GM12878 (cell line): ENCODE measurements around the gene ENPP7. TPM values are rescaled to one million over a fixed set of nuclear protein-coding genes. Genes with fewer than 3 reads are reported as not detected.
A peak's percentile ranks its signal among the peaks of the same experiment; 100 is the strongest.

ENCODE experiments used
- BHLHE40 ChIP-seq, 2 experiments: fragments of 450-650 bp in 1 of 2; IDR thresholded peaks; 2 replicates each; pipeline ENCODE4 v1.6.1; 2011 to 2017; ENCODE audit warnings: low read depth in 2 of 2, borderline replicate concordance in 1 of 2, improper control_type of control experiment in 1 of 2, low read length in 1 of 2, mild to moderate bottlenecking in 1 of 2
- IKZF2 ChIP-seq, 2 experiments: fragments of 450-650 bp; IDR thresholded peaks; 2 replicates each; pipeline ENCODE4 v1.6.1; 2017; ENCODE audit warnings: mild to moderate bottlenecking in 2 of 2, moderate library complexity in 2 of 2
- RAD51 ChIP-seq: fragments of 450-650 bp; IDR thresholded peaks from 2 replicates; pipeline ENCODE4 v1.6.1; 2016; ENCODE audit warnings: moderate library complexity, mild to moderate bottlenecking, inconsistent platforms
- RBBP5 ChIP-seq: fragments of 200-600 bp; sonication (generic); conservative IDR thresholded peaks from 2 replicates; pipeline ENCODE4 v1.6.1; 2016
- SPI1 ChIP-seq: IDR thresholded peaks from 2 replicates; pipeline ENCODE4 v1.6.1; 2011; ENCODE audit warnings: low read depth, mild to moderate bottlenecking, low read length, moderate library complexity, borderline replicate concordance; ENCODE audit not compliant: insufficient read depth
- SUZ12 ChIP-seq: fragments of 200-600 bp; sonication (generic); IDR thresholded peaks from one replicate; pipeline ENCODE4 v1.6.1; 2018; ENCODE audit warnings: antibody characterized with exemption, mild to moderate bottlenecking; ENCODE audit not compliant: unreplicated experiment
- TAF1 ChIP-seq: IDR thresholded peaks from 2 replicates; pipeline ENCODE4 v1.6.1; 2011; ENCODE audit warnings: mild to moderate bottlenecking, low read depth, low read length, borderline replicate concordance
- TARDBP ChIP-seq: IDR thresholded peaks from 2 replicates; pipeline ENCODE4 v1.6.1; 2016; ENCODE audit warnings: borderline replicate concordance
- ZBTB11 ChIP-seq: fragments of 450-650 bp; formaldehyde crosslinking; IDR thresholded peaks from 2 replicates; pipeline ENCODE4 v1.5.0; 2022; ENCODE audit warnings: mild to moderate bottlenecking, missing genetic modification characterization
- ZSCAN29 ChIP-seq: fragments of 450-650 bp; IDR thresholded peaks from 2 replicates; pipeline ENCODE4 v1.6.1; 2017; ENCODE audit warnings: mild to moderate bottlenecking, moderate library complexity
- polyA plus RNA-seq, 11 experiments: library from polyadenylated mRNA; depleted of rRNA in 4 of 11; unstranded in 6 of 11; stranded (reverse) in 5 of 11; fragments of >200 nt; fragmentation: Nextera tagmentation in 4 of 11; fragmentation: Illumina TruSeq in 1 of 11; extraction: Ambion mirVana in 4 of 11; extraction: Trizol in 1 of 11; gene quantifications; 1 replicate in 1 of 11; 2 replicates in 10 of 11; pipeline versions ENCODE4 v1.2.1 to v1.2.3, GENCODE V29; 2011 to 2016; ENCODE audit warnings: inconsistent platforms in 2 of 11, missing spikeins in 2 of 11, low read depth in 1 of 11
- total RNA-seq, 4 experiments: library from RNA; depleted of rRNA in 3 of 4; stranded (reverse); fragments of >200 nt in 3 of 4; fragmentation: Illumina TruSeq in 1 of 4; extraction: Trizol in 1 of 4; gene quantifications; 2 replicates each; pipeline versions ENCODE4 v1.2.1 to v1.2.3, GENCODE V29; 2013 to 2021
- TF ChIP-seq, protein P1 (sequence below): fragments of 450-650 bp; IDR thresholded peaks from 2 replicates; pipeline ENCODE4 v1.6.1; 2017; ENCODE audit warnings: mild to moderate bottlenecking, moderate library complexity
- TF ChIP-seq, protein P2 (sequence below): fragments of 450-650 bp; IDR thresholded peaks from 2 replicates; pipeline ENCODE4 v1.6.1; 2018; ENCODE audit warnings: borderline replicate concordance, mild to moderate bottlenecking; ENCODE audit not compliant: partially characterized antibody
- TF ChIP-seq, protein P3 (sequence below): fragments of 450-650 bp; IDR thresholded peaks from 2 replicates; pipeline ENCODE4 v1.6.1; 2016; ENCODE audit warnings: mild to moderate bottlenecking, moderate library complexity, borderline replicate concordance

Gene ENPP7
- total and polyA plus RNA-seq, 10 of the 15 experiments (the other 5 are each of a cell fraction or from before 2014, with no cell fraction given) = 0.04 to 0.41 (median 0.18) TPM; not detected in 1

DNA sequence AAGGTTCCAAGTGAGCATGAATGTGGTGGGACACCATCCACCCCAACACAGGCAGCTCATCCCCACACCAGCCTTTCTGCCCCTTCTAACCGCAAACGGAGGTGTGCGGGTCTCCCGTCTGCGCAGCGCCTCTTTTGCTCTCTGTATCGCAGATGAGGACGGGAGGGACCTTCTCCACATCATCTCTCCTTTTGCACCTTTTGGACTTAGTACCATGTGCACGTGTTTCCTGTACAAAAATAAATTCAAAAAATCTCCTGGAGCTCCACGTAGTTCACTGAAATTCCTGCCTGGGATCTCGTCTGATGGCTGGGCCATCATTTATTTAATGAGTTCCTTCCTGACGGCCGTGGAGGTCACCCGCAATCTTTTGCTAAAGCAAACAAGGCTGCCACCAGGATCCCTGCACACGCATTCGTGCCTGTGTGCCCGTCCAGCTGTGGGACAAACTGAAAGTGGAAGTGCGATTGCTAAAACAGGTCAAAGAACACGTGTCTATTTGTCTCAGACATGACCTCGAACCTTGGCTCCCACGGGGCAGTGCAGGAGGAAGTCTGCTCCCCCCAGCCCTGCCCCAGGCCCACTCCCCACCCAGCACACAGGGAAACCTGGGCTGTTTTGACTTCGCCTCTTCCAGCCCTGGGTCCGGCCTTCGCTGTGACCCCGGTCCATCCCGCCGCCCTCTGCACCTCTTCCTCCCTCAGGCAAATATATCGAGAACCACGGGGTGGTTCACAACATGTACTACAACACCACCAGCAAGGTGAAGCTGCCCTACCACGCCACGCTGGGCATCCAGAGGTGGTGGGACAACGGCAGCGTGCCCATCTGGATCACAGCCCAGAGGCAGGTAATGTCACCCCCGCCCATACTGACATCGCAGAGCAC, 2.3 kb downstream of the ENPP7 start (continued):
- TF ChIP-seq, protein P1, sequence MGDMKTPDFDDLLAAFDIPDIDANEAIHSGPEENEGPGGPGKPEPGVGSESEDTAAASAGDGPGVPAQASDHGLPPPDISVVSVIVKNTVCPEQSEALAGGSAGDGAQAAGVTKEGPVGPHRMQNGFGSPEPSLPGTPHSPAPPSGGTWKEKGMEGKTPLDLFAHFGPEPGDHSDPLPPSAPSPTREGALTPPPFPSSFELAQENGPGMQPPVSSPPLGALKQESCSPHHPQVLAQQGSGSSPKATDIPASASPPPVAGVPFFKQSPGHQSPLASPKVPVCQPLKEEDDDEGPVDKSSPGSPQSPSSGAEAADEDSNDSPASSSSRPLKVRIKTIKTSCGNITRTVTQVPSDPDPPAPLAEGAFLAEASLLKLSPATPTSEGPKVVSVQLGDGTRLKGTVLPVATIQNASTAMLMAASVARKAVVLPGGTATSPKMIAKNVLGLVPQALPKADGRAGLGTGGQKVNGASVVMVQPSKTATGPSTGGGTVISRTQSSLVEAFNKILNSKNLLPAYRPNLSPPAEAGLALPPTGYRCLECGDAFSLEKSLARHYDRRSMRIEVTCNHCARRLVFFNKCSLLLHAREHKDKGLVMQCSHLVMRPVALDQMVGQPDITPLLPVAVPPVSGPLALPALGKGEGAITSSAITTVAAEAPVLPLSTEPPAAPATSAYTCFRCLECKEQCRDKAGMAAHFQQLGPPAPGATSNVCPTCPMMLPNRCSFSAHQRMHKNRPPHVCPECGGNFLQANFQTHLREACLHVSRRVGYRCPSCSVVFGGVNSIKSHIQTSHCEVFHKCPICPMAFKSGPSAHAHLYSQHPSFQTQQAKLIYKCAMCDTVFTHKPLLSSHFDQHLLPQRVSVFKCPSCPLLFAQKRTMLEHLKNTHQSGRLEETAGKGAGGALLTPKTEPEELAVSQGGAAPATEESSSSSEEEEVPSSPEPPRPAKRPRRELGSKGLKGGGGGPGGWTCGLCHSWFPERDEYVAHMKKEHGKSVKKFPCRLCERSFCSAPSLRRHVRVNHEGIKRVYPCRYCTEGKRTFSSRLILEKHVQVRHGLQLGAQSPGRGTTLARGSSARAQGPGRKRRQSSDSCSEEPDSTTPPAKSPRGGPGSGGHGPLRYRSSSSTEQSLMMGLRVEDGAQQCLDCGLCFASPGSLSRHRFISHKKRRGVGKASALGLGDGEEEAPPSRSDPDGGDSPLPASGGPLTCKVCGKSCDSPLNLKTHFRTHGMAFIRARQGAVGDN = peak; percentile 93
- TF ChIP-seq ZBTB11 = no peak
- TF ChIP-seq RAD51 = peak; percentile 64
- TF ChIP-seq SPI1 = peak; percentile 67; the same call in 1 of the 2 replicates
- TF ChIP-seq RBBP5 = no peak
- no peak for TF ChIP-seq SUZ12
- 0 out of 2 replicates have a peak, but pooled peaks have one; percentile 25 for TF ChIP-seq TARDBP
- TF ChIP-seq, protein P2, sequence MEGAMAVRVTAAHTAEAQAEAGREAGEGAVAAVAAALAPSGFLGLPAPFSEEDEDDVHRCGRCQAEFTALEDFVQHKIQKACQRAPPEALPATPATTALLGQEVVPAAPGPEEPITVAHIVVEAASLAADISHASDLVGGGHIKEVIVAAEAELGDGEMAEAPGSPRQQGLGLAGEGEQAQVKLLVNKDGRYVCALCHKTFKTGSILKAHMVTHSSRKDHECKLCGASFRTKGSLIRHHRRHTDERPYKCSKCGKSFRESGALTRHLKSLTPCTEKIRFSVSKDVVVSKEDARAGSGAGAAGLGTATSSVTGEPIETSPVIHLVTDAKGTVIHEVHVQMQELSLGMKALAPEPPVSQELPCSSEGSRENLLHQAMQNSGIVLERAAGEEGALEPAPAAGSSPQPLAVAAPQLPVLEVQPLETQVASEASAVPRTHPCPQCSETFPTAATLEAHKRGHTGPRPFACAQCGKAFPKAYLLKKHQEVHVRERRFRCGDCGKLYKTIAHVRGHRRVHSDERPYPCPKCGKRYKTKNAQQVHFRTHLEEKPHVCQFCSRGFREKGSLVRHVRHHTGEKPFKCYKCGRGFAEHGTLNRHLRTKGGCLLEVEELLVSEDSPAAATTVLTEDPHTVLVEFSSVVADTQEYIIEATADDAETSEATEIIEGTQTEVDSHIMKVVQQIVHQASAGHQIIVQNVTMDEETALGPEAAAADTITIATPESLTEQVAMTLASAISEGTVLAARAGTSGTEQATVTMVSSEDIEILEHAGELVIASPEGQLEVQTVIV = no peak
- TF ChIP-seq IKZF2 (IDR thresholded peaks at IDR 0.05) = no peak
- TF ChIP-seq BHLHE40 (IDR thresholded peaks at IDR 0.05; ENCODE audit: borderline replicate concordance in 1 of 2, low read depth in 2 of 2, low read length in 1 of 2) = peak; percentile 65 to 83
- no peak for TF ChIP-seq ZSCAN29
- peak; percentile 60; the same call in 1 of the 2 replicates for TF ChIP-seq TAF1
- TF ChIP-seq, protein P3, sequence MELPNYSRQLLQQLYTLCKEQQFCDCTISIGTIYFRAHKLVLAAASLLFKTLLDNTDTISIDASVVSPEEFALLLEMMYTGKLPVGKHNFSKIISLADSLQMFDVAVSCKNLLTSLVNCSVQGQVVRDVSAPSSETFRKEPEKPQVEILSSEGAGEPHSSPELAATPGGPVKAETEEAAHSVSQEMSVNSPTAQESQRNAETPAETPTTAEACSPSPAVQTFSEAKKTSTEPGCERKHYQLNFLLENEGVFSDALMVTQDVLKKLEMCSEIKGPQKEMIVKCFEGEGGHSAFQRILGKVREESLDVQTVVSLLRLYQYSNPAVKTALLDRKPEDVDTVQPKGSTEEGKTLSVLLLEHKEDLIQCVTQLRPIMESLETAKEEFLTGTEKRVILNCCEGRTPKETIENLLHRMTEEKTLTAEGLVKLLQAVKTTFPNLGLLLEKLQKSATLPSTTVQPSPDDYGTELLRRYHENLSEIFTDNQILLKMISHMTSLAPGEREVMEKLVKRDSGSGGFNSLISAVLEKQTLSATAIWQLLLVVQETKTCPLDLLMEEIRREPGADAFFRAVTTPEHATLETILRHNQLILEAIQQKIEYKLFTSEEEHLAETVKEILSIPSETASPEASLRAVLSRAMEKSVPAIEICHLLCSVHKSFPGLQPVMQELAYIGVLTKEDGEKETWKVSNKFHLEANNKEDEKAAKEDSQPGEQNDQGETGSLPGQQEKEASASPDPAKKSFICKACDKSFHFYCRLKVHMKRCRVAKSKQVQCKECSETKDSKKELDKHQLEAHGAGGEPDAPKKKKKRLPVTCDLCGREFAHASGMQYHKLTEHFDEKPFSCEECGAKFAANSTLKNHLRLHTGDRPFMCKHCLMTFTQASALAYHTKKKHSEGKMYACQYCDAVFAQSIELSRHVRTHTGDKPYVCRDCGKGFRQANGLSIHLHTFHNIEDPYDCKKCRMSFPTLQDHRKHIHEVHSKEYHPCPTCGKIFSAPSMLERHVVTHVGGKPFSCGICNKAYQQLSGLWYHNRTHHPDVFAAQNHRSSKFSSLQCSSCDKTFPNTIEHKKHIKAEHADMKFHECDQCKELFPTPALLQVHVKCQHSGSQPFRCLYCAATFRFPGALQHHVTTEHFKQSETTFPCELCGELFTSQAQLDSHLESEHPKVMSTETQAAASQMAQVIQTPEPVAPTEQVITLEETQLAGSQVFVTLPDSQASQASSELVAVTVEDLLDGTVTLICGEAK = no peak
